GM19351 (cell line): ENCODE results near the gene CNTNAP1.
A peak's percentile ranks its signal among the peaks of the same experiment; 100 is the strongest.
"Not testable (repeated sequence)": the region's sequence is repeated elsewhere in the genome, so short reads cannot be mapped to it uniquely, and the experiment has no call there.

Experiments
- ATAC-seq: cut with Tn5 transposase; IDR thresholded peaks from one replicate; pipeline ENCODE4 v1.9.1; 2021; ENCODE audit warnings: mild to moderate bottlenecking, moderate library complexity; ENCODE audit not compliant: unreplicated experiment

CNTNAP1 gene

DNA sequence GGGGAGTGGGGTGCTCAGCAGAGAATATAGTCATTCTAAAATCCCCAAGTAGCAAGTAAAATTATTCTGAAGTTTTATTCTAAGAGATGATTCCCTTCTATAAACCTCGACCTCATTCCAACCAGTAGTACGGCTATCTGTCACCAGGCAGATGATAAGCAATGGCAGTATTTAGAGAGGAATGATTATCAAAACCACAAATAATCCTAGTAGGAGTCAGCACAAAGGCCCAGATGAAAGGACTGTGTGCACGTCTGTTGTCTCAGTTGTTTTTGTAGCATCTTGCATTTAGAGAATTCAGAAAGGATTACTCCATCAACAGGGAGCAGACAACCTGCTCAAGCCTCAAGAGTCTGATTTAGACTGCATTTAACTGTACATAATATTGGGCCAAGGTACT is 41.3 kb downstream of the CNTNAP1 start:
- ATAC-seq, result no peak

DNA sequence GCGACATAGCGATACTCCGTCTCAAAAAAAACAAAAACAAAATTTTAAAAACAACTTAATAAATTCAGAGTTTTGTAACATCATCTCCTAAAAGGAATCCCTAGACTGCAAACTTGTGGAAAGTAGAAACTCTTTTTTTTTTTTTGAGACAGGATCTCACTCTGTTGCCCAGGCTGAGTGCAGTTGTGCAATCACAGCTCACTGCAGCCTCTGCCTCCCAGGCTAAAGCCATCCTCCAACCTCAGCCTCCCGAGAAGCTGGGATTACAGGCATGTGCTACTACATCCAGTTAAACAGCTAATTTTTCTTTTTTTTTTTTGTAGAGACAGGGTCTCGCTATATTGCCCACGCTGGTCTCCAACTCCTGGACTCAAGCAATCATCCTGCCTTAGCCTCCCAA is 42.8 kb downstream of the CNTNAP1 start:
- ATAC-seq, result no peak

DNA sequence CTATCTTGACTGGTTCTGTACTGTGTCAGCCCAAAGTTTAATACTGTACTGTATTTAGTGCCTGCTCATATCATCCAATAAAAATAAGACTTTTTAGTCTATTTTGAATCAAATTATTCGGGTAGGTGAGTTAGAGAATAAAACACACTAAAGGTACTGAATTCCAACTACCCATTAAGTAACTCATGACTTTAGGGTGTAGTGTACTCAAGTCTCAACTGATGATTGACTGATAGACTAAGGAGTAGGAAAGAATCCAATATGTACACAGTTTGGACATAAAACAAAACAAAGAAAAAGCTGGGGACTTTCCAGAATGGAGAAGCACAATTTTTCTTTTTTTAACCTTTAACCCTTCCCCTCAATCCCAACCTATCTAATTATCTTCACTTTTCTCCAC is 58.4 kb downstream of the CNTNAP1 start:
- no peak for ATAC-seq

DNA sequence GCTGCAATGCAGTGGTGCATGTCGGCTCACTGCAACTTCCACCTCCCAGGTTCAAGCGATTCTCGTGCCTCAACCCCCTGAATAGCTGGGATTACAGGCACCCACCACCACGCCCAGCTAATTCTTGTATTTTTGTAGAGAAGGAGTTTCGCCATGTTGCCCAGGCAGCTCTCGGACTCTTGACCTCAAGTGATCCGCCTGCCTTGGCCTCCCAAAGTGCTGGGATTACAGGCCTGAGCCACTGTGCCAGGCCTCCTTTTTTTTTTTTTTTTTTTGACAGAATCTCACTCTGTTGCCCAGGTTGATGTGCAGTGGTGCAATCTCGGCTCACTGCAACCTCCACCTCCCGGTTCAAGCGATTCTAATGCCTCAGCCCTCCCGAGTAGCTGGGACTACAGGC is 60.6 kb downstream of the CNTNAP1 start:
- ATAC-seq, result not testable (repeated sequence)

DNA sequence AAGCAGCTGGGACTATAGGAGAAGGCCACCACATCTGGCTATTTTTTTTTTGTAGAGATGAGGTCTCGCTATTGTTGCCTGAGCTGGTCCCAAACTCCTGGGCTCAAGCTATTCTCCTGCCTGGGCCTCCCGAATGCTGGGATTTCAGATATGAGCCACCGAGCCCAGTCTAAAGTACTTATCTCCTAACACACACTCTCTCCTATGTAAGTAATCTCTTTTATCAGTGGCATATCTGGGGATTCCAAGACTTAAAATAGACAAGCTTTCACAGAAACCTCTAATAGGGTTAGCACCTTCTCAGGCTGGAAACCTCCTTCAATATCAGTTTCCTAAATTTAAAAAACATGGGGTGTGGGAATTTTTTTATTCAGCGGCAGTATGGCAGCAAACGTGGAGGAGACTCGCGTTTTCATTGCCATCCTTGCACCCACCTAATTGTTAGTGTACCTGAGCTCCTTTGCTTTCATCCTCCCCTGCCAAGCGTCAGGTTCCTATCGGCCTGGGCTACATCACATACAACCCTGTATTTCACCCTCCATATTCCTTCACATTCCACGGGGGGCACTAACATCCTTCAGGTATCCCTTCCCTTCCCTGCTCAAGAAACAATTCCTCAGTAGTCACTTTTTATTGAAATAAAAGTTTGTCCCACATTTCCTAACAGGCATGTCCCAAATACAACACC is 61.4 kb downstream of the CNTNAP1 start:
- ATAC-seq, result no peak

DNA sequence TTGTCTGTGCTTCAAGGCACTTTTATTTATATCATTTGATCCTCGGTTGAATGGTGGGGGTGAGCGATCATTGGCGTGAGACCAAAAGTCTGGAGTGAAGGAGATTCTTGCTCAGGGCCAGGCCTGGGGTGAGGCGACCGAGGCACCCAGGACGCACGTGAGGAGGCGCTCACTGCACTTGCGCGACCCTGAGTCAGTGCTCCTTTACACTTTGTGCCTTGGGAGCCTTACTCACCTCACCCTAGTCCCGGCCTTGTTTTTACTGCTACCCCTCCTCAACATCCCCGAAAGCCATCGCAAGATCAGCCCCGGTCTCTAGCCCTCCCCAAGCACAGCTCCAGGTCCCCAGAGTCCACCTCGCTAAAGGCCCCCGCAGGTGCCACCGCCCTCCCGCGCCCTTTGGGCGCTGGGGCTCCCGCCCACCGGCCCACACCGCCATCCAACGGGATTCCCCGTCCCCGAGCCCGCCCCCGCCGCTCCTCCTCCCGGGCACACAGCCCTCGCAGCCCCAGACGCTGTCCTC is 62.0 kb downstream of the CNTNAP1 start:
- ATAC-seq, result peak; percentile 37

DNA sequence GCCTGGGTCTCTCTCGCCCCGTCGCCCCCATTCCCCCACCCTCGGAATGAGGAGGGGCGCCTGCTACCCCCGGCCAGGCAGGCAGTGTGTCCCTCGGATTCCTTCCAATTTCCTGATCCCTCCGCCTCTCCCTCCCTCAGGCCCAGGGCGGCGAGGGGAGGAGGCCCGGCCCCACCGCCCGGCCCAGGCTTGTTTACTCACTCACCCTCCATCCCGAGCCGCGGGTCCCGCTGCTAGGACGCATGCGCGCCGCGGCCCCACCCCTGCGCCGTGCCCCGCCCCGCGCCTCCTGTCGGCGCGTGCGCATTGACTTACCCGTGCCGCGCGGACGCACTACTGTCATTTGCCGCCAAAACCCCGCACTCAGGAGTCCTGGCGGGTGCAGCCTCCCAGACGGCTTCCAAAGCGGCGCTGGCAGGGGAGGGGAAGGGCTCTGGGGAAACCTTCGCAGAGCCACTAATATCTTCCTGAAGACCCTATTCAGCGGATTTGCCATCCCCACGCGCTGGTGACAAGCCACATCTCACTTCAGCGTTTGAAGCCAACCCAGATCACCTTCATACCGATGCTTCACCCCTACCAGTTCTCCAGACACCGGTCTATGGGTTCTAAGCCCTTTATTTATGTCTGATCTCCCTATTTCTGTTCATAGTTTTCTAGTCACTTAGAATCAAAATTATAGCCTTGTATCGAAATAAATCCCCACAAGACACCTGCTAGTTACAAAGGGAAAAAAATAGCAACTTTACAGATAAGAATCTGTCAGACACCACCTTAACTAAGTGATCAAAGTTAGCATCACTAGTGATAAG is 62.7 kb downstream of the CNTNAP1 start, which contains the start of gene EZH1:
Gene EZH1, minus strand, starts transcription at position 235 of the 812 bp plus-strand sequence. CDS start 16,099 bp downstream, outside the sequence.
- ATAC-seq, result peak; percentile 77

DNA sequence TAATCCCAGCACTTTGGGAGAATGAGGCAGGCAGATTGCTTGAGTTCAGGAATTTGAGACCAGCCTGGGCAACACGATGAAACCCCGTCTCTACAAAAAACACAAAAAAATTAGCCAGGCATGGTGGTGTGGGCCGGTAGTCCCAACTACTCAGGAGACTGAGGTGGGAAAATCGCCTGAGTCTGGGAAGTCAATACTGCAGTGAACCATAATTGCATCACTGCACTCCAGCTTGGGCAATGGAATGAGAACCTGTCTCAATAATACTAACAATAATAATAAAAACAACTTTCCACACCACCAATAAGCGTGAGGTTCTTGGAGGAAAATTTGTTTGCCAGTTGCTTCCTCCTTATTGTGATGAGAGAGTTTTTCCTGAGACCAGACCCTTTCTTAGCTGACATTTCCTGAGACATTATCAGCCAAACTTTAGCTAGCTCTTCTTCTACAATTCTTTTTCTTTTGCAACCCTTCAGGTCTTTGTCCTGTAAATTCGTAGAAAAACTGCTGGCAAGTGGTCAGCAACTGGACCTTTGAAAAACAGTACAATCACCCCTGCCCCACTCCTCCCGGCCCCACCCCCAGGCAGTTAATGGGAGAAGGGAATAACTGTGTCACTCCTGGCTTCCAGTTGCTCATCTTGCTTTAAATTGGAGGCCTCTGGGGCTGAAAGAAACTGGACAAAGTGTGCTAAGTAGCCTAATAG is 66.0 kb downstream of the CNTNAP1 start:
- ATAC-seq, result no peak

DNA sequence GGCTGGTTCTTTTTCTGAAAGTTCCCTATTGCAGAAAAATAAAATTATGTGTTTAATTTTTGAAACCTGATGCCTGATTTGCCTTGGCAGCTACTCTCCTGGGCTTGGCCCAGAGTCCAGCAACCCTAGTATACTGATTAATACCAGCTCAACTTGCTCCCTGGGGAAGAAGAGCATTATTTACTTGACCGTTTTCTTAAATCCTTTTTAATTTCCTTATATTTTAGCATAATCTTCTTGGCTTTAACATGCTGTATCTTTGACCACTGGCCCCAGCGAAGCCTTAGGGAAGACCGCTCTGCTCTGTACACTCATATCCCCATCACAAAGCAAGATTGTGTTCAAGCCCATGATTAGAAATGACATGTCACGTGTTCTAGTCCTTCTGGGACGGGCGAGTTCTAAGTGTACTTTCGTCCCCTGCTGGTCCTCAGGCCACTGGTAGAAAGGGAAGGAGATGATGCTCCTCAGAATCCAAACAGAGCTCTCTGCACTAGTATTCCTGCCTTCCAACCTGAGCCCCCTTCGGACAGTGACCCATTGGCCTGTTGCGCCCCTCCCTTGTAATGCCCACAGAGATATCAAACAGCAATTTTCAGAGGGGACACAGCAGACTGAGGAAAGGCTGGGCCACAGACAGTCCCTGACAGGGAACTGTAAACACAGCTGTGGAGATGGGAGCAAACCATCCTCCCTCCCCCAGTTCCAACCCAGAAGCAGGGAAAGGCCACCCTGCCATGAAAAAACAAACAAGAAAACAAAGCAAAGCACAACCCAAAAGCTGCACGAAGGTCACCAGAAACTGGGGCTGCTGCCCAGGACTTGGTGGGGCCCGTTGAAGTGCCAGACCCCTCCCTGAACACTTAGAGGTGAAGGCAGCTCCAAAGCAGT is 66.8 kb downstream of the CNTNAP1 start:
- no peak for ATAC-seq
